Endodermal cell (in vitro differentiated cells): ENCODE data around the gene CDCA8. TPM values are rescaled to one million over a fixed set of nuclear protein-coding genes. Genes with fewer than 3 reads are reported as not detected.

Source experiments
- DNase-seq: peaks from one replicate; pipeline ENCODE4 v3.0.0-alpha.2; 2017
- H3K27ac ChIP-seq: 2 replicates; pipeline ENCODE4 v1.5.1; 2013; ENCODE audit warnings: mild to moderate bottlenecking, low read depth, low read length, moderate library complexity
- H3K27me3 ChIP-seq: 2 replicates; pipeline ENCODE4 v1.6.1; 2013; ENCODE audit warnings: mild to moderate bottlenecking, low read length, moderate library complexity; ENCODE audit not compliant: insufficient read depth, control insufficient read depth, poor library complexity, severe bottlenecking
- H3K36me3 ChIP-seq: 2 replicates; pipeline ENCODE4 v1.7.0; 2013; ENCODE audit warnings: mild to moderate bottlenecking, low read length, moderate library complexity; ENCODE audit not compliant: control insufficient read depth, insufficient read depth
- H3K4me1 ChIP-seq: one replicate; pipeline ENCODE4 v1.7.0; 2013; ENCODE audit warnings: low read length; ENCODE audit not compliant: control insufficient read depth, insufficient read depth
- H3K4me3 ChIP-seq: 2 replicates; pipeline ENCODE4 v1.5.1; 2013; ENCODE audit warnings: mild to moderate bottlenecking, low read length, moderate library complexity
- H3K9ac ChIP-seq: 2 replicates; pipeline ENCODE4 v1.6.1; 2013; ENCODE audit warnings: mild to moderate bottlenecking, low read length, moderate library complexity; ENCODE audit not compliant: poor library complexity, severe bottlenecking; ENCODE audit errors: extremely low read depth
- H3K9me3 ChIP-seq: 2 replicates; pipeline ENCODE4 v1.6.1; 2013; ENCODE audit warnings: mild to moderate bottlenecking, low read length, moderate library complexity; ENCODE audit not compliant: control insufficient read depth
- H3K27ac Mint-ChIP-seq: 2 replicates; pipeline ENCODE4 v1.8.0; 2020; ENCODE audit warnings: mixed read lengths
- H3K27me3 Mint-ChIP-seq: 2 replicates; pipeline ENCODE4 v1.8.0; 2021; ENCODE audit warnings: mild to moderate bottlenecking, mixed read lengths; ENCODE audit not compliant: insufficient read depth
- H3K36me3 Mint-ChIP-seq: 2 replicates; pipeline ENCODE4 v1.8.0; 2020; ENCODE audit warnings: low read depth, mixed read lengths
- H3K4me1 Mint-ChIP-seq: 2 replicates; pipeline ENCODE4 v1.8.0; 2020; ENCODE audit warnings: mixed read lengths
- H3K4me3 Mint-ChIP-seq: 2 replicates; pipeline ENCODE4 v1.8.0; 2020; ENCODE audit warnings: mild to moderate bottlenecking, moderate library complexity, mixed read lengths
- H3K9me3 Mint-ChIP-seq: 2 replicates; pipeline ENCODE4 v1.8.0; 2020; ENCODE audit warnings: mild to moderate bottlenecking, mixed read lengths
- WGBS, 2 experiments: methylation state at CpG; one replicate each; pipeline versions ENCODE4 v1.1.5 to v1.1.7; 2013; ENCODE audit warnings: missing lambda C conversion rate in 2 of 2, mixed read lengths in 1 of 2; ENCODE audit not compliant: insufficient coverage in 1 of 2, insufficient read length in 1 of 2; 5-methylcytosine and 5-hydroxymethylcytosine counted together
- total RNA-seq, 2 donors: library from RNA; stranded (reverse); fragmentation: NEBNext Ultra II Directional in 1 of 2; extraction: Animal tissue kit (Norgen Biotek cat#: 25700) in 1 of 2; gene quantifications; 2 replicates in 1 of 2; 3 replicates in 1 of 2; pipeline ENCODE4 v1.2.1, GENCODE V29; 2021
- TF ChIP-seq, protein P1 (sequence below): fragments of 200-600 bp; sonication (generic); conservative IDR thresholded peaks from 2 replicates; pipeline ENCODE4 v1.5.0; 2021; ENCODE audit warnings: antibody characterized with exemption, mild to moderate bottlenecking

Gene CDCA8
- total RNA-seq, 2 donors from 2014 or later = 27.7 to 49.7 TPM

- peaks cover 31% of the 10 kb centered on the region for H3K27me3 Mint-ChIP-seq
- no peaks in the 10 kb centered on the region for H3K4me1 ChIP-seq
- H3K9me3 ChIP-seq = no peaks in the 10 kb centered on the region
- TF ChIP-seq, protein P1, sequence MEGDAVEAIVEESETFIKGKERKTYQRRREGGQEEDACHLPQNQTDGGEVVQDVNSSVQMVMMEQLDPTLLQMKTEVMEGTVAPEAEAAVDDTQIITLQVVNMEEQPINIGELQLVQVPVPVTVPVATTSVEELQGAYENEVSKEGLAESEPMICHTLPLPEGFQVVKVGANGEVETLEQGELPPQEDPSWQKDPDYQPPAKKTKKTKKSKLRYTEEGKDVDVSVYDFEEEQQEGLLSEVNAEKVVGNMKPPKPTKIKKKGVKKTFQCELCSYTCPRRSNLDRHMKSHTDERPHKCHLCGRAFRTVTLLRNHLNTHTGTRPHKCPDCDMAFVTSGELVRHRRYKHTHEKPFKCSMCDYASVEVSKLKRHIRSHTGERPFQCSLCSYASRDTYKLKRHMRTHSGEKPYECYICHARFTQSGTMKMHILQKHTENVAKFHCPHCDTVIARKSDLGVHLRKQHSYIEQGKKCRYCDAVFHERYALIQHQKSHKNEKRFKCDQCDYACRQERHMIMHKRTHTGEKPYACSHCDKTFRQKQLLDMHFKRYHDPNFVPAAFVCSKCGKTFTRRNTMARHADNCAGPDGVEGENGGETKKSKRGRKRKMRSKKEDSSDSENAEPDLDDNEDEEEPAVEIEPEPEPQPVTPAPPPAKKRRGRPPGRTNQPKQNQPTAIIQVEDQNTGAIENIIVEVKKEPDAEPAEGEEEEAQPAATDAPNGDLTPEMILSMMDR = no peak
- no peak overlapping the region for H3K27ac ChIP-seq
- no peaks in the 10 kb centered on the region for H3K36me3 ChIP-seq
- no peaks in the 10 kb centered on the region for H3K36me3 Mint-ChIP-seq
- H3K4me1 Mint-ChIP-seq = peaks cover 12% of the 10 kb centered on the region
- no peak for DNase-seq
- 86 to 93% methylated on average over 4 to 6 of the region's 6 CpGs for WGBS, 2 experiments
- H3K4me3 ChIP-seq = no peak overlapping the region
- no peak overlapping the region for H3K4me3 Mint-ChIP-seq
- H3K9ac ChIP-seq = no peak overlapping the region
- H3K9me3 Mint-ChIP-seq = no peaks in the 10 kb centered on the region
- no peak overlapping the region for H3K27ac Mint-ChIP-seq
- H3K27me3 ChIP-seq = peaks cover 31% of the 10 kb centered on the region
Observed at GRCh38 chr1:37724575-37724974, 32.3 kb downstream of the CDCA8 start.

DNA sequence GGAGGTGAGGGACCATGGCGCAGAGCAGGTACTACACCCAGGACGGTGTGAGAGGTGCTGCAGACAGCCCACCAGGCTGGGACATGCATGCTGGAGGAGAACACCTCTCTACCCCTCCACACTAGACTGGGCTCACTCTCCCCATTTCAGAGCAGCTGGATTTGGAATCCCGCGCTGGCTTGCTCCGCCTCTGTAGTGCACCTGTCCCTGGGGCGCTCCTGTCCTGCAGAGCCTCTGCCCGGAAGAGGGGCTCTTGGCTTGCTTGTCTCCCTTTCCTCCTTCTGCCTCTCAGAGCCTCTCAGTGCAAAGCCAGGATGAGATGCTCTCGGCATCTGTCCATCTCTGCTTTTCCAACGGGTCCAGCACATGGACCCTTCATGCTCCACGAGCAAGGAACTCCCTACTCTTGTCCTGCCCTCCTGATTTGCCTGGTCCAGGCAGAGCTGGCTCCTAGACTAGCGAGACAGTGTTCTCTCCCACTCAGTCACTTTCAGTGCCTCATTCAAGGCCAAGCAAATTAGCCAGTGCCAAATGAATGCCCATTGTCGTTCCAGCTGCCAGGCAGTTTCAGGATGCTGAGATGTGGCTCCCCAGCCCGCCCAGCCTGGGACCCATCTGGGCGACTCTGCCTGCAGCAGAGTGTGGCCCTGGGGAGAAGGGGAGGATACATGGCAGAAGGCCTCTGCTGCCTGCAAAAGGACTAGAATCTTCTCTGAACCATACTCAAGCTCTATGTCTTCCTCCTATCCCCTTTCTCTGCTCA, 33.7 kb downstream of the CDCA8 start:
- WGBS, 2 experiments = 87 to 91% methylated on average over 10 to 14 of the region's 14 CpGs
- Mint-ChIP-seq H3K4me1 (peaks cover 12% of the 10 kb centered on the region), H3K36me3 (no peaks in the 10 kb centered on the region), H3K27me3 (peaks cover 43% of the 10 kb centered on the region), H3K27ac (no peak overlapping the region), H3K4me3 (no peak overlapping the region), H3K9me3 (no peaks in the 10 kb centered on the region)
- DNase-seq = no peak
- no peak overlapping the region for H3K9ac ChIP-seq
- H3K4me1 ChIP-seq = no peaks in the 10 kb centered on the region
- H3K27me3 ChIP-seq = peaks cover 46% of the 10 kb centered on the region
- H3K36me3 ChIP-seq = no peaks in the 10 kb centered on the region
- peak overlapping the region; percentile 70 for H3K27ac ChIP-seq
- H3K9me3 ChIP-seq = no peaks in the 10 kb centered on the region
- no peak overlapping the region for H3K4me3 ChIP-seq
- TF ChIP-seq, protein P1 = no peak

- peak overlapping the region; percentile 70 for H3K27ac ChIP-seq
- peaks cover 14% of the 10 kb centered on the region for H3K4me1 Mint-ChIP-seq
- peaks cover 54% of the 10 kb centered on the region for H3K27me3 ChIP-seq
- no peaks in the 10 kb centered on the region for H3K36me3 Mint-ChIP-seq
- no peak overlapping the region for H3K9ac ChIP-seq
- no peaks in the 10 kb centered on the region for H3K4me1 ChIP-seq
- H3K36me3 ChIP-seq = no peaks in the 10 kb centered on the region
- TF ChIP-seq, protein P1 = no peak
- peaks cover 50% of the 10 kb centered on the region for H3K27me3 Mint-ChIP-seq
- no peaks in the 10 kb centered on the region for H3K9me3 Mint-ChIP-seq
- no peaks in the 10 kb centered on the region for H3K9me3 ChIP-seq
- WGBS, 2 experiments = 89 to 91% methylated on average over 7 to 15 of the region's 15 CpGs
- DNase-seq = no peak
- H3K4me3 Mint-ChIP-seq = no peak overlapping the region
- no peak overlapping the region for H3K27ac Mint-ChIP-seq
- H3K4me3 ChIP-seq = no peak overlapping the region
Observed at GRCh38 chr1:37726751-37727585, 34.7 kb downstream of the CDCA8 start.
